CD4-positive, alpha-beta T cell treated with Interleukin-15 for 1 hour (primary cell): Measurements from ENCODE around the gene THAP3.
"Not testable (repeated sequence)": the region's sequence is repeated elsewhere in the genome, so short reads cannot be mapped to it uniquely, and the experiment has no call there.

ENCODE experiments used
- DNase-seq: peaks from one replicate; pipeline ENCODE4 v3.0.0-alpha.2; 2020

The THAP3 gene

GRCh38 chr1:6591644-6592043 lies 33.0 kb upstream of the THAP3 start:
- DNase-seq = no peak

- DNase-seq = no peak
These were observed 32.2 kb upstream of the THAP3 start for GRCh38 chr1:6592441-6592840.

- DNase-seq = no peak
These were observed 31.6 kb upstream of the THAP3 start for GRCh38 chr1:6592865-6593593.

GRCh38 chr1:6593810-6594209 lies 30.9 kb upstream of the THAP3 start:
- no peak for DNase-seq

GRCh38 chr1:6594977-6595740 lies 29.5 kb upstream of the THAP3 start:
- DNase-seq = no peak

GRCh38 chr1:6596351-6596750 lies 28.3 kb upstream of the THAP3 start:
- DNase-seq = no peak

GRCh38 chr1:6596886-6597776 lies 27.5 kb upstream of the THAP3 start:
- no peak for DNase-seq

- DNase-seq = no peak
These were observed 26.9 kb upstream of the THAP3 start for GRCh38 chr1:6597777-6598131.

- peak; percentile 55 for DNase-seq
These were observed 25.3 kb upstream of the THAP3 start for GRCh38 chr1:6599141-6599975.

GRCh38 chr1:6599991-6600390 lies 24.7 kb upstream of the THAP3 start:
- DNase-seq = not testable (repeated sequence)

- DNase-seq = no peak
These were observed 24.1 kb upstream of the THAP3 start for GRCh38 chr1:6600410-6601048.

GRCh38 chr1:6601049-6601922 lies 23.4 kb upstream of the THAP3 start:
- peak; percentile 83 for DNase-seq

- DNase-seq = no peak
These were observed 22.6 kb upstream of the THAP3 start for GRCh38 chr1:6601923-6602668.

- DNase-seq = peak; percentile 89
These were observed 21.9 kb upstream of the THAP3 start, which contains the start of gene KLHL21 for GRCh38 chr1:6602669-6603237. TSS of gene KLHL21 (minus strand) at chr1:6602869. CDS start at chr1:6602817, 52 bp downstream.

- peak; percentile 71 for DNase-seq
These were observed 21.3 kb upstream of the THAP3 start for GRCh38 chr1:6603238-6603914.

GRCh38 chr1:6603915-6604558 lies 20.6 kb upstream of the THAP3 start:
- no peak for DNase-seq

- DNase-seq = no peak
These were observed 11.9 kb upstream of the THAP3 start for GRCh38 chr1:6612641-6613360.
